Neural cell (in vitro differentiated cells): ENCODE data around the gene ADSS1.

ENCODE experiments used
- POLR2AphosphoS5 ChIP-seq: IDR thresholded peaks from 2 replicates; pipeline ENCODE4 v1.6.1; 2012
- TF ChIP-seq, protein P1 (sequence below): fragments of 450-650 bp; IDR thresholded peaks from 2 replicates; pipeline ENCODE4 v1.5.1; 2014; ENCODE audit warnings: antibody characterized with exemption, mild to moderate bottlenecking, moderate library complexity; ENCODE audit not compliant: poor library complexity, severe bottlenecking

DNA sequence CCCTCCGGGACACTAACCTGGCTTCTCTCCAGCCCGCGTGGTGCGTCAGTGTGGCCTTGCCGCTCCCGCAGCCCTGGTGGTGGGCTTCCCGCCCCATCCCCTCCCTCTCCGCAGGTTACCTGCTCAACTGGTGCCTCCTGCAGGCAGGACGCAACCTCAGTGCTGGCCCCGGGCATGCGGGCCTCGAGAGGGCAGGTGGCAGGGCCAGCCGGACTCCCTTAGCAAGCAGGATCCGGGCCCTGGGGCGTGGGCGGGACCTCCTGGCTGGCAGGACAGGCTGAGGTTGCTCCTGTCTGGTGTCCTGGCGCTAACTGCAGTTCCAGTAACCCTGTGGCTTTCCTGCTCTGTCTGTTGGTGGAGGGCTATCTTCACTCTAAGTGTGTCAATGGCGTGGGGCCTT, 8.6 kb upstream of the ADSS1 start:
- TF ChIP-seq, protein P1, sequence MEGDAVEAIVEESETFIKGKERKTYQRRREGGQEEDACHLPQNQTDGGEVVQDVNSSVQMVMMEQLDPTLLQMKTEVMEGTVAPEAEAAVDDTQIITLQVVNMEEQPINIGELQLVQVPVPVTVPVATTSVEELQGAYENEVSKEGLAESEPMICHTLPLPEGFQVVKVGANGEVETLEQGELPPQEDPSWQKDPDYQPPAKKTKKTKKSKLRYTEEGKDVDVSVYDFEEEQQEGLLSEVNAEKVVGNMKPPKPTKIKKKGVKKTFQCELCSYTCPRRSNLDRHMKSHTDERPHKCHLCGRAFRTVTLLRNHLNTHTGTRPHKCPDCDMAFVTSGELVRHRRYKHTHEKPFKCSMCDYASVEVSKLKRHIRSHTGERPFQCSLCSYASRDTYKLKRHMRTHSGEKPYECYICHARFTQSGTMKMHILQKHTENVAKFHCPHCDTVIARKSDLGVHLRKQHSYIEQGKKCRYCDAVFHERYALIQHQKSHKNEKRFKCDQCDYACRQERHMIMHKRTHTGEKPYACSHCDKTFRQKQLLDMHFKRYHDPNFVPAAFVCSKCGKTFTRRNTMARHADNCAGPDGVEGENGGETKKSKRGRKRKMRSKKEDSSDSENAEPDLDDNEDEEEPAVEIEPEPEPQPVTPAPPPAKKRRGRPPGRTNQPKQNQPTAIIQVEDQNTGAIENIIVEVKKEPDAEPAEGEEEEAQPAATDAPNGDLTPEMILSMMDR: no peak
- TF ChIP-seq POLR2AphosphoS5: no peak
